ENCODE measurements around the gene ATP10D.

DNA sequence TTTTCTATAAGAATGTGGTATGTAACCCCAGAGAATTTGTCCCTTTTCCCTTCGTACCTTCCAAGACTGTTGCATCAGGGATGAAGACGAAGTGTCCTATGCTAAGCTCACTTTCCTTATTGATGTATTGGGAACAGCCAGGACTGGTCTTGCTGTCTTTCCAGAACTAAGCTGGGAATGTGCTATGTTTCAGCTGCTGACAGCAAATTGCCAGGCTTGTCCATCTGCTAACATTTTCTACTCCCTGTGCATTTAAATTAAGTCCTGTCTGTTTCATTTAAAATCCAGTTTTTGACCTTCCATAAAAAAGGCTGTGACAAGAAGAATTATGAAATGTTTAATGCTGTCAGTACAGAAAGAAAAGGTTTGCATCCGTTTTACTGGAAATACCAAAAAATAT is 87.9 kb downstream of the ATP10D start:
- TF ChIP-seq, protein P1, sequence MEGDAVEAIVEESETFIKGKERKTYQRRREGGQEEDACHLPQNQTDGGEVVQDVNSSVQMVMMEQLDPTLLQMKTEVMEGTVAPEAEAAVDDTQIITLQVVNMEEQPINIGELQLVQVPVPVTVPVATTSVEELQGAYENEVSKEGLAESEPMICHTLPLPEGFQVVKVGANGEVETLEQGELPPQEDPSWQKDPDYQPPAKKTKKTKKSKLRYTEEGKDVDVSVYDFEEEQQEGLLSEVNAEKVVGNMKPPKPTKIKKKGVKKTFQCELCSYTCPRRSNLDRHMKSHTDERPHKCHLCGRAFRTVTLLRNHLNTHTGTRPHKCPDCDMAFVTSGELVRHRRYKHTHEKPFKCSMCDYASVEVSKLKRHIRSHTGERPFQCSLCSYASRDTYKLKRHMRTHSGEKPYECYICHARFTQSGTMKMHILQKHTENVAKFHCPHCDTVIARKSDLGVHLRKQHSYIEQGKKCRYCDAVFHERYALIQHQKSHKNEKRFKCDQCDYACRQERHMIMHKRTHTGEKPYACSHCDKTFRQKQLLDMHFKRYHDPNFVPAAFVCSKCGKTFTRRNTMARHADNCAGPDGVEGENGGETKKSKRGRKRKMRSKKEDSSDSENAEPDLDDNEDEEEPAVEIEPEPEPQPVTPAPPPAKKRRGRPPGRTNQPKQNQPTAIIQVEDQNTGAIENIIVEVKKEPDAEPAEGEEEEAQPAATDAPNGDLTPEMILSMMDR (IDR thresholded peaks at IDR 0.05), result no peak
- no peak for TF ChIP-seq POLR2AphosphoS5 (IDR thresholded peaks at IDR 0.05)
